HEK293 (cell line): Measurements from ENCODE around the gene PPM1E.

Source experiments
- GFI1B ChIP-seq: fragments of 450-650 bp; formaldehyde crosslinking; IDR thresholded peaks from 2 replicates; pipeline ENCODE4 v1.5.1; 2016; ENCODE audit warnings: missing biosample characterization, missing genetic modification characterization
- KLF1 ChIP-seq: fragments of 450-650 bp; formaldehyde crosslinking; IDR thresholded peaks from 2 replicates; pipeline ENCODE4 v1.5.1; 2016; ENCODE audit warnings: missing biosample characterization, missing genetic modification characterization
- KLF9 ChIP-seq: fragments of 450-650 bp; formaldehyde crosslinking; IDR thresholded peaks from 2 replicates; pipeline ENCODE4 v1.5.1; 2016; ENCODE audit warnings: missing biosample characterization, missing genetic modification characterization, low read depth
- PRDM4 ChIP-seq: fragments of 450-650 bp; formaldehyde crosslinking; IDR thresholded peaks from 2 replicates; pipeline ENCODE4 v1.5.1; 2017; ENCODE audit warnings: missing biosample characterization, missing genetic modification characterization
- TRIM28 ChIP-seq: IDR thresholded peaks from 2 replicates; pipeline ENCODE4 v1.6.1; 2011; ENCODE audit warnings: low read length, control low read depth, borderline replicate concordance
- YY2 ChIP-seq: fragments of 450-650 bp; formaldehyde crosslinking; IDR thresholded peaks from 2 replicates; pipeline ENCODE4 v1.5.1; 2016; ENCODE audit warnings: missing biosample characterization, missing genetic modification characterization
- ZBTB8A ChIP-seq: fragments of 450-650 bp; formaldehyde crosslinking; IDR thresholded peaks from 2 replicates; pipeline ENCODE4 v1.5.1; 2016; ENCODE audit warnings: missing biosample characterization, missing genetic modification characterization
- ZNF174 ChIP-seq: fragments of 450-650 bp; formaldehyde crosslinking; IDR thresholded peaks from 2 replicates; pipeline ENCODE4 v1.5.0; 2017; ENCODE audit warnings: missing biosample characterization, mild to moderate bottlenecking, missing genetic modification characterization
- ZNF18 ChIP-seq: fragments of 450-650 bp; formaldehyde crosslinking; IDR thresholded peaks from 2 replicates; pipeline ENCODE4 v1.5.1; 2016; ENCODE audit warnings: missing biosample characterization, missing genetic modification characterization
- ZNF221 ChIP-seq: fragments of 450-650 bp; formaldehyde crosslinking; IDR thresholded peaks from 2 replicates; pipeline ENCODE4 v1.5.1; 2017; ENCODE audit warnings: missing biosample characterization, missing genetic modification characterization, borderline replicate concordance
- ZNF26 ChIP-seq: fragments of 450-650 bp; formaldehyde crosslinking; IDR thresholded peaks from 2 replicates; pipeline ENCODE4 v1.5.1; 2016; ENCODE audit warnings: missing biosample characterization, missing genetic modification characterization
- ZNF280D ChIP-seq: fragments of 450-650 bp; formaldehyde crosslinking; IDR thresholded peaks from 2 replicates; pipeline ENCODE4 v1.5.1; 2016; ENCODE audit warnings: missing biosample characterization, missing genetic modification characterization
- ZNF404 ChIP-seq: fragments of 450-650 bp; formaldehyde crosslinking; IDR thresholded peaks from 2 replicates; pipeline ENCODE4 v1.5.1; 2017; ENCODE audit warnings: missing biosample characterization, missing genetic modification characterization
- ZNF449 ChIP-seq: fragments of 450-650 bp; formaldehyde crosslinking; IDR thresholded peaks from 2 replicates; pipeline ENCODE4 v1.5.1; 2017; ENCODE audit warnings: missing biosample characterization, mild to moderate bottlenecking, missing genetic modification characterization, moderate library complexity
- ZNF473 ChIP-seq: fragments of 450-650 bp; formaldehyde crosslinking; IDR thresholded peaks from 2 replicates; pipeline ENCODE4 v1.5.1; 2017; ENCODE audit warnings: missing biosample characterization, missing genetic modification characterization
- ZNF48 ChIP-seq: fragments of 450-650 bp; formaldehyde crosslinking; IDR thresholded peaks from 2 replicates; pipeline ENCODE4 v1.5.1; 2016; ENCODE audit warnings: missing biosample characterization, missing genetic modification characterization
- ZNF488 ChIP-seq: fragments of 450-650 bp; formaldehyde crosslinking; IDR thresholded peaks from 2 replicates; pipeline ENCODE4 v1.5.1; 2016; ENCODE audit warnings: missing biosample characterization, missing genetic modification characterization
- ZNF501 ChIP-seq: fragments of 450-650 bp; formaldehyde crosslinking; IDR thresholded peaks from 2 replicates; pipeline ENCODE4 v1.5.1; 2016; ENCODE audit warnings: missing biosample characterization, missing genetic modification characterization
- ZNF560 ChIP-seq: fragments of 450-650 bp; formaldehyde crosslinking; IDR thresholded peaks from 2 replicates; pipeline ENCODE4 v1.5.1; 2017; ENCODE audit warnings: missing biosample characterization, missing genetic modification characterization, borderline replicate concordance
- ZNF585B ChIP-seq: fragments of 450-650 bp; formaldehyde crosslinking; IDR thresholded peaks from 2 replicates; pipeline ENCODE4 v1.5.1; 2016; ENCODE audit warnings: missing biosample characterization, missing genetic modification characterization
- ZNF629 ChIP-seq: fragments of 450-650 bp; formaldehyde crosslinking; IDR thresholded peaks from 2 replicates; pipeline ENCODE4 v1.5.1; 2017; ENCODE audit warnings: missing biosample characterization, missing genetic modification characterization
- ZNF639 ChIP-seq: fragments of 450-650 bp; formaldehyde crosslinking; IDR thresholded peaks from 2 replicates; pipeline ENCODE4 v1.5.1; 2016; ENCODE audit warnings: missing biosample characterization, missing genetic modification characterization
- ZNF701 ChIP-seq: fragments of 450-650 bp; formaldehyde crosslinking; IDR thresholded peaks from 2 replicates; pipeline ENCODE4 v1.5.1; 2016; ENCODE audit warnings: missing biosample characterization, missing genetic modification characterization
- ZNF76 ChIP-seq: fragments of 450-650 bp; formaldehyde crosslinking; IDR thresholded peaks from 2 replicates; pipeline ENCODE4; 2016; ENCODE audit warnings: low read depth, missing biosample characterization, missing genetic modification characterization, borderline replicate concordance
- ZNF768 ChIP-seq: fragments of 450-650 bp; formaldehyde crosslinking; IDR thresholded peaks from 2 replicates; pipeline ENCODE4 v1.5.1; 2018; ENCODE audit warnings: missing biosample characterization, mild to moderate bottlenecking, missing genetic modification characterization
- ZNF830 ChIP-seq: fragments of 450-650 bp; IDR thresholded peaks from 2 replicates; pipeline ENCODE4 v1.5.0; 2018; ENCODE audit warnings: missing biosample characterization, missing genetic modification characterization, low read depth, mild to moderate bottlenecking, moderate library complexity

PPM1E gene

GRCh38 chr17:58755577-58756245, at the start of gene PPM1E (continued):
- TF ChIP-seq ZNF18 (no peak), ZNF488 (no peak), TRIM28 (no peak), ZNF560 (tag by site-specific recombination) (no peak), ZNF449 (0 out of 2 replicates have a peak, but pooled peaks have one; percentile 47), ZNF404 (no peak), ZNF701 (tag by site-specific recombination) (no peak), GFI1B (tag by site-specific recombination) (no peak), PRDM4 (tag by site-specific recombination) (no peak), ZNF629 (peak; percentile 41; the same call in 1 of the 2 replicates), ZBTB8A (tag by site-specific recombination) (peak; percentile 81), ZNF280D (tag by site-specific recombination) (no peak), ZNF221 (tag by site-specific recombination) (no peak), ZNF48 (tag by site-specific recombination) (no peak), YY2 (tag by site-specific recombination) (no peak), ZNF174 (tag by site-specific recombination) (no peak), ZNF501 (peak; percentile 34; the same call in 1 of the 2 replicates), ZNF585B (tag by site-specific recombination) (no peak), ZNF639 (no peak), ZNF830 (tag by site-specific recombination) (no peak), ZNF768 (tag by site-specific recombination) (no peak), ZNF26 (no peak), KLF9 (tag by site-specific recombination) (peak; percentile 33), KLF1 (tag by site-specific recombination) (no peak), ZNF76 (tag by site-specific recombination) (no peak), ZNF473 (tag by site-specific recombination) (no peak)
